Esophagus squamous epithelium (tissue), 5 donors: ENCODE results near the gene CTDP1. TPM values are rescaled to one million over a fixed set of nuclear protein-coding genes. Genes with fewer than 3 reads are reported as not detected.

ENCODE experiments used
- DNase-seq: peaks from one replicate; lab custom pipeline; 2025; lab: John Stamatoyannopoulos, UW
- H3K27ac ChIP-seq, 4 donors: fragments of 200-600 bp; sonication (generic); one replicate each; pipeline ENCODE4 v1.5.1; 2016 to 2019; ENCODE audit warnings: mild to moderate bottlenecking in 1 of 4
- H3K27me3 ChIP-seq, 4 donors: fragments of 200-600 bp; sonication (generic); 1 replicate in 3 of 4; 2 replicates in 1 of 4; pipeline versions ENCODE4 v1.5.1 to v1.6.0; 2017 to 2021; ENCODE audit warnings: antibody characterized with exemption in 1 of 4
- H3K36me3 ChIP-seq, 3 donors: fragments of 200-600 bp; sonication (generic); one replicate each; pipeline ENCODE4 v1.5.1; 2016 to 2019
- H3K4me1 ChIP-seq, 3 donors: fragments of 200-600 bp; sonication (generic); one replicate each; pipeline ENCODE4 v1.5.1; 2017 to 2019
- H3K4me3 ChIP-seq, 4 donors: fragments of 200-600 bp; sonication (generic); 1 replicate in 3 of 4; 2 replicates in 1 of 4; pipeline ENCODE4 v1.5.1; 2016 to 2019; ENCODE audit warnings: mild to moderate bottlenecking in 2 of 4, moderate library complexity in 1 of 4
- H3K9me3 ChIP-seq, 3 donors: fragments of 200-600 bp; sonication (generic); one replicate each; pipeline ENCODE4 v1.5.1; 2016 to 2019
- POLR2A ChIP-seq, 4 donors: fragments of 450-650 bp; IDR thresholded peaks; one replicate each; pipeline ENCODE4 v1.6.1; 2017; ENCODE audit warnings: antibody characterized with exemption in 4 of 4, mild to moderate bottlenecking in 4 of 4, moderate library complexity in 3 of 4
- WGBS, 2 donors: methylation state at CpG; one replicate each; pipeline ENCODE4 v1.1.5; 2018; 5-methylcytosine and 5-hydroxymethylcytosine counted together
- intact Hi-C: fragments of 100-400 bp; cut with DNase I; formaldehyde crosslinking; loops from one replicate; pipeline ENCODE4 v1.15.0; 2022
- total RNA-seq, 4 donors: library from RNA; depleted of rRNA; stranded (reverse); fragments of >200 nt; gene quantifications; one replicate each; pipeline ENCODE4 v1.1.0, GENCODE V29; 2016
- TF ChIP-seq, protein P1 (sequence below), 6 experiments: fragments of 450-650 bp in 4 of 6; fragments of 200-600 bp in 2 of 6; sonication (generic) in 2 of 6; IDR thresholded peaks; one replicate each; pipeline ENCODE4 v1.5.1; 2016 to 2019; ENCODE audit warnings: antibody characterized with exemption in 6 of 6, mild to moderate bottlenecking in 4 of 6, moderate library complexity in 4 of 6
- donor health status: DM: yes; HTN: yes; CAD: no.

CTDP1 gene
- total RNA-seq, 4 donors from 2014 or later, result 10.5 to 17.1 (median 15.5) TPM

DNA sequence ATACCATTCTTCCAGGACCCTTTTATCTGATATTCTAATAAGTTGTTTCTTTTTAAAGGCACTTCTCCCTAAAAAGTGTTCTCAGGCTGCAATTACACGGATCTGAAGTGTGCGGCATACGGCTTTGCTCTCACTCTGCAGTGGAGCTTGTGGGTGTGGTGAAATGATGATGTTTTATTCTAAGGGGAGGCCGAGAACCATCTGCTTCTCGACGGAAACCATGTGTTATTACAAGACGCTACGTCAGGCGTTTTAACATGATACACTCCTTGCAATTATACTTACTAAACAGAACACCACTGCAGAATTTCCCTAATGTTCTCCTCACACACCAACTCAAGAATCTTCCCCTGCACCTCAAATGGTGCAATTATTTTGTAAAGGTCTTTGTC, 34.9 kb upstream of the CTDP1 start:
- H3K9me3 ChIP-seq, result no peaks in the 10 kb centered on the region
- intact Hi-C loops, result loop anchor here (10.0 kb wide), 1 partner anchor 110 kb away; no protein-coding TSS in a partner anchor
- 55 to 71% methylated on average over 9 of the region's 9 CpGs for WGBS, 2 donors
- H3K4me1 ChIP-seq, result peaks cover 0 to 6% (median 0%) of the 10 kb centered on the region in 3 donors
- no peak overlapping the region for H3K4me3 ChIP-seq
- H3K36me3 ChIP-seq, result no peaks in the 10 kb centered on the region
- H3K27ac ChIP-seq, result no peak overlapping the region
- no peak for DNase-seq
- peaks cover 0 to 35% (median 0%) of the 10 kb centered on the region in 4 donors for H3K27me3 ChIP-seq
- no peak for TF ChIP-seq POLR2A (IDR thresholded peaks at IDR 0.05)
- TF ChIP-seq, protein P1, sequence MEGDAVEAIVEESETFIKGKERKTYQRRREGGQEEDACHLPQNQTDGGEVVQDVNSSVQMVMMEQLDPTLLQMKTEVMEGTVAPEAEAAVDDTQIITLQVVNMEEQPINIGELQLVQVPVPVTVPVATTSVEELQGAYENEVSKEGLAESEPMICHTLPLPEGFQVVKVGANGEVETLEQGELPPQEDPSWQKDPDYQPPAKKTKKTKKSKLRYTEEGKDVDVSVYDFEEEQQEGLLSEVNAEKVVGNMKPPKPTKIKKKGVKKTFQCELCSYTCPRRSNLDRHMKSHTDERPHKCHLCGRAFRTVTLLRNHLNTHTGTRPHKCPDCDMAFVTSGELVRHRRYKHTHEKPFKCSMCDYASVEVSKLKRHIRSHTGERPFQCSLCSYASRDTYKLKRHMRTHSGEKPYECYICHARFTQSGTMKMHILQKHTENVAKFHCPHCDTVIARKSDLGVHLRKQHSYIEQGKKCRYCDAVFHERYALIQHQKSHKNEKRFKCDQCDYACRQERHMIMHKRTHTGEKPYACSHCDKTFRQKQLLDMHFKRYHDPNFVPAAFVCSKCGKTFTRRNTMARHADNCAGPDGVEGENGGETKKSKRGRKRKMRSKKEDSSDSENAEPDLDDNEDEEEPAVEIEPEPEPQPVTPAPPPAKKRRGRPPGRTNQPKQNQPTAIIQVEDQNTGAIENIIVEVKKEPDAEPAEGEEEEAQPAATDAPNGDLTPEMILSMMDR (IDR thresholded peaks at IDR 0.05), result no peak

DNA sequence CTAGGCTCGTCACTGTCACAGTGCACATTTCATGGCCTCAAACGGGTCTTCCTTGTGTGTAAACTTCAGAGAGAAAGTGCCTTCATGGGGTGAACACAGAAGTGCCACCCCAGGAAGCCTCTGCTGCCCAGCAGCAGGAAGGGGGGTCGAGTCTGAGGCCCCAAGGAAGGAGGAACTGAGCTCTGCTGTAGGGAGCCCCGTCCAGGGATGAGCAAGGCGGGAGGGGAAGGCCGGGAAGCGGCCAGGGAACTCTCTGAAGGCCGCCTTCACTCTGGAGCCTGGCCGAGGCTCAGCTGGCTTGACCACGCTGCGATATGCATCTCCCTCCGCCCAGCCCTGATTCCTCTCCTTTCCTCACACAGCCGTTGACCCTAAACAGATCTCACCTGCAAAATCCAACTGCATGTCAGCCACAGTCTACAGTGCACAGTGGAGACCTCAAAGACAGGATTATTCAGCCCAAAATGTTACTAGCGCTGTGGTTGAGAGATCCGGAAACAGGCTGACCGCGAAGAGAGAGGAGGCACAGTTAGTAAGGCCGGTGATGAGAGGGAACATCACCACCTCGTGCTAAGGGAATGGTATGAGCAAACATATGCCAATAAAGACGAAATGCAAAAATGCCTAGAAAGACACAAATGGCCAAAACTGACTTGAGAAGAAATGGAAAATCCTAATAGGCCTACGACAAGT, 34.2 kb upstream of the CTDP1 start:
- 74 to 84% methylated on average over 11 to 19 of the region's 21 CpGs for WGBS, 2 donors
- intact Hi-C loops, result loop anchor here (10.0 kb wide), 1 partner anchor 111 kb away; no protein-coding TSS in a partner anchor

DNA sequence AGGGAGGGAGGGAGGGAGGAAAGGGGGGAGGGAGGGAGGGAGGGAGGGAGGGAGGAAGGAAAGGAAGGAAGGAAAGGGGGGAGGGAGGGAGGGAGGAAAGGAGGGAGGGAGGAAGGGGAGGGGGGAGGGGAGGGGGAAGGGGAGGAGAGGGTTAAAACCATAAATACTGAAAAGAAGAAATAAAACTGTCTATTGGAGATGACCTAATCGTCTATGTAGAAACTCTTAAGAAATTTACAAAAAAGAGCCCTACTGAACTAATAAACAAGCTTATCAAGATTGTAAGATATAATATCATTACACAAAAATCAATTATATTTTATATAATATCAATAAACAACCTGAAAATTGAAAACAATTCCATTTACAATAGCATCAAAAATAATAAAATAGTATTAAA, 32.3 kb upstream of the CTDP1 start:
- intact Hi-C loops, result loop anchor here (10.0 kb wide), 1 partner anchor 113 kb away; no protein-coding TSS in a partner anchor

More for the DNA sequence above, 34.2 kb upstream of the CTDP1 start:
- Histone ChIP-seq H3K36me3 (no peaks in the 10 kb centered on the region), H3K27ac (no peak overlapping the region), H3K9me3 (no peaks in the 10 kb centered on the region), H3K4me1 (peaks cover 0 to 6% (median 0%) of the 10 kb centered on the region in 3 donors), H3K27me3 (peaks cover 0 to 28% (median 0%) of the 10 kb centered on the region in 4 donors), H3K4me3 (no peak overlapping the region)
- no peak for DNase-seq
- TF ChIP-seq POLR2A (IDR thresholded peaks at IDR 0.05), result no peak
- TF ChIP-seq, protein P1 (IDR thresholded peaks at IDR 0.05), result no peak

DNA sequence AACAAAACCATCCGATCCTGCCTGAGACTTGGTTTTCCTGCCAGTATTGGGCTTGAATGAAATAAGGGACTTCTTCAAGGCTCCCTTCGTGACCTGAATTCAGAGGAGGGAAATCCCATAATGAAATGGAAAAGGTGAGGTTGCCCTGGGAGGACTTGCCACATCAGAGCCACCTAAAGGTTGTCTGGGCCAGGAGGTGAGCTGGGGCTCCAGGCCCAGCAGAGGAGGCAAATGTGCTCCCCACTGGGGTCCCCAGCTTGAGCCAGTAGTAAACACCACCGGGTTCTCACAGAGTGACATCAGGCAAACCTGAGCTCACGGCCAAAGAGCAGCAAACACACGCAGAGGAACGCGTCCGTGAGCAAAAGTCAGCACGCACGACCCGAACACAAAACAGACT, 28.6 kb upstream of the CTDP1 start:
- H3K27me3 ChIP-seq, result peaks cover 0 to 15% (median 0%) of the 10 kb centered on the region in 4 donors
- no peak overlapping the region for H3K4me3 ChIP-seq
- no peaks in the 10 kb centered on the region for H3K9me3 ChIP-seq
- no peak for DNase-seq
- no peak overlapping the region for H3K27ac ChIP-seq
- 86 to 90% methylated on average over 10 to 11 of the region's 11 CpGs for WGBS, 2 donors
- TF ChIP-seq, protein P1 (IDR thresholded peaks at IDR 0.05), result no peak
- no peak for TF ChIP-seq POLR2A (IDR thresholded peaks at IDR 0.05)
- intact Hi-C loops, result no loop called here
- no peaks in the 10 kb centered on the region for H3K36me3 ChIP-seq
- no peaks in the 10 kb centered on the region for H3K4me1 ChIP-seq

More for the DNA sequence above, 32.3 kb upstream of the CTDP1 start:
- H3K27me3 ChIP-seq, result peaks cover 0 to 27% (median 0%) of the 10 kb centered on the region in 4 donors
- no peaks in the 10 kb centered on the region for H3K36me3 ChIP-seq
- H3K27ac ChIP-seq, result no peak overlapping the region
- H3K4me1 ChIP-seq, result peaks cover 0 to 6% (median 0%) of the 10 kb centered on the region in 3 donors
- H3K9me3 ChIP-seq, result no peaks in the 10 kb centered on the region
- DNase-seq, result no peak
- 0 to 3% methylated on average over 1 of the region's 1 CpG for WGBS, 2 donors
- TF ChIP-seq, protein P1 (IDR thresholded peaks at IDR 0.05), result no peak
- no peak for TF ChIP-seq POLR2A (IDR thresholded peaks at IDR 0.05)
- no peak overlapping the region for H3K4me3 ChIP-seq

DNA sequence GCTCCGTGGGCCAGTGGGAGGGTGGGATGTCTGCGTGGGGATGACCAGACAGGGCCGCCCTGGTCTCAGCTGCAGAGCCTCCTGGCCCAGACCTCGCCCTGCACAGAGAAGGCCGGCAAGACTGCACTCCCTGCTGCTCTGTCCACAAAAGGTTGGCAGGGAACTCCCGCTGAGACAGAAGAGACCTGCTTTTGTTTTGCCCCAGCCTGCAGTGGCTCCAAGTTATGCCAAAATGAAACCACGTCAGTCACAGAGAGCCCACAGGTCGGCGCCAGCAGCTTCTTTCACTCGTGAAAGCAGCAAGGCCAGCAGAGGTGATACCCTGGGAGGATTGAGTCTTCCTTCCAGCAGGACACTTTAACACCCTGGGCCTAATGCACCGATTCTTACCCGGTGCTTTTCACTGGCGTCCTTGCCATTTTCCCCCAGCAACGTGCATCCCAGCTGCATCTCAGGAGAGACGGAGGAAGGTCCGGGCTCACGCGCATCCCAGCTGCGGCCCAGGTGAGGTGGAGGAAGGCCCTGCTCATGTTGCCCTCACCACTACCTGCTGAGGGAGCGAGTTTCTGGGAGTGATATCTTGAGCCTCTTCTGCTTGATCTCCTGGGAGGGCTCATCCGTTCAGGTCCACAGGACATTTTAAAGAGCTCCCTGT, 22.1 kb upstream of the CTDP1 start:
- Histone ChIP-seq H3K27ac (no peak overlapping the region), H3K9me3 (no peaks in the 10 kb centered on the region), H3K36me3 (no peaks in the 10 kb centered on the region), H3K27me3 (peaks cover 0 to 19% (median 0%) of the 10 kb centered on the region in 4 donors), H3K4me3 (no peak overlapping the region), H3K4me1 (no peaks in the 10 kb centered on the region)
- intact Hi-C loops, result no loop called here
- no peak for DNase-seq
- TF ChIP-seq POLR2A (IDR thresholded peaks at IDR 0.05), result no peak
- TF ChIP-seq, protein P1 (IDR thresholded peaks at IDR 0.05), result peak in 1 of 6 experiments; percentile 30
- WGBS, 2 donors, result 59 to 62% methylated on average over 9 to 18 of the region's 21 CpGs
